HuH-7 (cell line): ENCODE data around the gene DUOX1.
A peak's percentile ranks its signal among the peaks of the same experiment; 100 is the strongest.

Experiments
- DNase-seq: peaks from one replicate; pipeline ENCODE4 v3.0.0; 2011; ENCODE audit warnings: low spot score

DUOX1 gene

GRCh38 chr15:45106002-45106790 is 23.6 kb upstream of the DUOX1 start:
- no peak for DNase-seq

- no peak for DNase-seq
These were observed 21.7 kb upstream of the DUOX1 start for GRCh38 chr15:45107941-45108630.

GRCh38 chr15:45110256-45110820 is 19.5 kb upstream of the DUOX1 start:
- no peak for DNase-seq

GRCh38 chr15:45111390-45112142 is 18.2 kb upstream of the DUOX1 start:
- no peak for DNase-seq

- no peak for DNase-seq
These were observed 17.6 kb upstream of the DUOX1 start for GRCh38 chr15:45112143-45112590.

- peak; percentile 55 for DNase-seq
These were observed 17.0 kb upstream of the DUOX1 start for GRCh38 chr15:45112591-45113379.

GRCh38 chr15:45113380-45113990 is 16.3 kb upstream of the DUOX1 start:
- DNase-seq, result no peak

GRCh38 chr15:45114076-45114750 is 15.6 kb upstream of the DUOX1 start, which contains the start of the genes DUOX2 and DUOXA2:
TSS of gene DUOX2 (minus strand) at chr15:45114172. CDS start at chr15:45113411, 761 bp downstream.
TSS of gene DUOXA2 (plus strand) at chr15:45114326. CDS start at chr15:45114606, 280 bp downstream.
- peak; percentile 37 for DNase-seq

- no peak for DNase-seq
These were observed 15.1 kb upstream of the DUOX1 start for GRCh38 chr15:45114751-45115085.

- no peak for DNase-seq
These were observed 14.4 kb upstream of the DUOX1 start for GRCh38 chr15:45115312-45115820.

- no peak for DNase-seq
These were observed 13.8 kb upstream of the DUOX1 start for GRCh38 chr15:45116006-45116481.

GRCh38 chr15:45116482-45117307 is 13.1 kb upstream of the DUOX1 start:
- no peak for DNase-seq

- DNase-seq, result no peak
These were observed 12.3 kb upstream of the DUOX1 start for GRCh38 chr15:45117308-45118130.

GRCh38 chr15:45118131-45118588 is 11.6 kb upstream of the DUOX1 start:
- DNase-seq, result peak; percentile 98

GRCh38 chr15:45118996-45119395 is 10.8 kb upstream of the DUOX1 start:
- DNase-seq, result no peak

GRCh38 chr15:45120081-45120972 is 9.5 kb upstream of the DUOX1 start:
- no peak for DNase-seq

GRCh38 chr15:45121020-45121419 is 8.8 kb upstream of the DUOX1 start:
- DNase-seq, result no peak
